HL-60 (cell line): ENCODE data around the gene ZBTB33.

ENCODE experiments used
- DNase-seq, 2 experiments: peaks; one replicate each; pipeline ENCODE4 v3.0.0-alpha.2; 2010 to 2020; ENCODE audit warnings: low read depth in 1 of 2, low spot score in 1 of 2
- H3K27ac ChIP-seq: fragments of 250-450 bp; sonication (Bioruptor Pico); replicated peaks from 2 replicates; pipeline ENCODE4 v1.5.1; 2020; ENCODE audit warnings: mild to moderate bottlenecking, moderate library complexity
- H3K27me3 ChIP-seq: fragments of 250-450 bp; sonication (Bioruptor Pico); 2 replicates; pipeline ENCODE4 v1.5.1; 2021; ENCODE audit warnings: mild to moderate bottlenecking, moderate library complexity; ENCODE audit not compliant: insufficient read depth, poor library complexity, severe bottlenecking
- H3K4me3 ChIP-seq: replicated peaks from 2 replicates; pipeline ENCODE4 v1.5.1; 2011; ENCODE audit warnings: mild to moderate bottlenecking, control low read depth, low read length; ENCODE audit not compliant: insufficient read depth
- CTCF ChIP-seq: IDR thresholded peaks from one replicate; pipeline ENCODE4 v1.5.1; 2011; ENCODE audit warnings: low read length, control low read depth, inconsistent platforms; ENCODE audit not compliant: insufficient read depth
- GABPA ChIP-seq: IDR thresholded peaks from 2 replicates; pipeline ENCODE4 v1.6.1; 2012; ENCODE audit warnings: low read depth
- POLR2AphosphoS5 ChIP-seq: IDR thresholded peaks from 2 replicates; pipeline ENCODE4 v1.6.1; 2012; ENCODE audit warnings: low read depth
- REST ChIP-seq: IDR thresholded peaks from 2 replicates; pipeline ENCODE4 v1.6.1; 2012; ENCODE audit warnings: low read depth; ENCODE audit not compliant: insufficient replicate concordance
- SPI1 ChIP-seq: IDR thresholded peaks from 2 replicates; pipeline ENCODE4 v1.6.1; 2012; ENCODE audit warnings: low read depth, mild to moderate bottlenecking, borderline replicate concordance
- long read RNA-seq: library from polyadenylated mRNA; unstranded; transcript quantifications from one replicate; pipeline ENCODE4 v2.0.0, GENCODE V29; 2020

The ZBTB33 gene
- long read RNA-seq, full-length matches to known transcripts: 15 of 18 reads
- long read RNA-seq, partial matches to known transcripts: 3 of 18 reads
- long read RNA-seq, other reads (novel, unspliced or antisense): 0 of 18 reads

GRCh38 chrX:120250522-120251271, at the start of gene ZBTB33:
Gene ZBTB33 (plus strand): TSS chrX:120250812. CDS start chrX:120253416, 2,604 bp downstream.
- peak within 1 kb of the TSS; percentile 61 for H3K4me3 ChIP-seq
- TF ChIP-seq POLR2AphosphoS5 (peak; percentile 53; the same call in 1 of the 2 replicates), REST (no peak)
- DNase-seq: peak; percentile 67 to 90

GRCh38 chrX:120200851-120201250, 49.8 kb upstream of the ZBTB33 start:
- Histone ChIP-seq H3K27me3 (no peaks in the 10 kb centered on the region), H3K27ac (no peak overlapping the region), H3K4me3 (no peak overlapping the region)
- TF ChIP-seq POLR2AphosphoS5 (no peak), SPI1 (no peak), GABPA (no peak), CTCF (no peak), REST (no peak)
- no peak for DNase-seq

More at GRCh38 chrX:120250522-120251271, at the start of gene ZBTB33:
- peaks cover 2% of the 10 kb centered on the region for H3K27me3 ChIP-seq
- H3K27ac ChIP-seq: peak within 1 kb of the TSS; percentile 84

- H3K27ac ChIP-seq: no peak overlapping the region
- DNase-seq: no peak
- TF ChIP-seq GABPA (no peak), REST (no peak), CTCF (no peak), SPI1 (no peak), POLR2AphosphoS5 (no peak)
- H3K4me3 ChIP-seq: no peak overlapping the region
- H3K27me3 ChIP-seq: no peaks in the 10 kb centered on the region
These were observed 44.5 kb upstream of the ZBTB33 start for GRCh38 chrX:120205816-120206753.
